H9 (cell line): ENCODE measurements around the gene ABCF2. TPM values are rescaled to one million over a fixed set of nuclear protein-coding genes. Genes with fewer than 3 reads are reported as not detected.

Experiments used
- DNase-seq: peaks from one replicate; pipeline ENCODE4 v3.0.0-alpha.2; 2017
- H2AFZ ChIP-seq: one replicate; pipeline ENCODE4 v1.6.1; 2013; ENCODE audit warnings: mild to moderate bottlenecking, low read length, control low read depth, moderate library complexity
- H2AK5ac ChIP-seq: 2 replicates; pipeline ENCODE4 v1.6.1; 2013; ENCODE audit warnings: low read length, control low read depth, mixed read lengths; ENCODE audit not compliant: insufficient read length
- H2BK120ac ChIP-seq: one replicate; pipeline ENCODE4 v1.6.1; 2013; ENCODE audit warnings: low read depth, mild to moderate bottlenecking, low read length, control low read depth, inconsistent platforms; ENCODE audit not compliant: poor library complexity, severe bottlenecking
- H2BK12ac ChIP-seq: 2 replicates; pipeline ENCODE4 v1.6.1; 2013; ENCODE audit warnings: low read length, control low read depth, mixed read lengths, low read depth; ENCODE audit not compliant: insufficient read length
- H2BK15ac ChIP-seq: 2 replicates; pipeline ENCODE4 v1.6.1; 2013; ENCODE audit warnings: low read depth, low read length, control low read depth
- H2BK20ac ChIP-seq: one replicate; pipeline ENCODE4 v1.6.1; 2013; ENCODE audit warnings: low read depth, mild to moderate bottlenecking, low read length, control low read depth, inconsistent platforms; ENCODE audit not compliant: poor library complexity, severe bottlenecking
- H2BK5ac ChIP-seq: 2 replicates; pipeline ENCODE4 v1.6.1; 2013; ENCODE audit warnings: low read length, control low read depth, mixed read lengths; ENCODE audit not compliant: insufficient read length
- H3K14ac ChIP-seq: 2 replicates; pipeline ENCODE4 v1.6.1; 2013; ENCODE audit warnings: low read length, control low read depth; ENCODE audit not compliant: insufficient read depth
- H3K18ac ChIP-seq: 2 replicates; pipeline ENCODE4 v1.6.1; 2013; ENCODE audit warnings: low read depth, mild to moderate bottlenecking, mixed read lengths, low read length, control low read depth; ENCODE audit not compliant: insufficient read length
- H3K23ac ChIP-seq: 2 replicates; pipeline ENCODE4 v1.6.1; 2013; ENCODE audit warnings: low read length, control low read depth, mixed read lengths, low read depth; ENCODE audit not compliant: insufficient read length
- H3K23me2 ChIP-seq: 2 replicates; pipeline ENCODE4 v1.6.1; 2013; ENCODE audit warnings: low read depth, mild to moderate bottlenecking, mixed read lengths, low read length, control low read depth; ENCODE audit not compliant: insufficient read length, poor library complexity, severe bottlenecking
- H3K27ac ChIP-seq: 2 replicates; pipeline ENCODE4 v1.5.1; 2013; ENCODE audit warnings: low read length, control low read depth, mixed read lengths, low read depth; ENCODE audit not compliant: insufficient read length
- H3K27me3 ChIP-seq: 2 replicates; pipeline ENCODE4 v1.6.1; 2013; ENCODE audit warnings: low read length, control low read depth, inconsistent platforms; ENCODE audit not compliant: insufficient read depth
- H3K4ac ChIP-seq: 2 replicates; pipeline ENCODE4 v1.6.1; 2013; ENCODE audit warnings: low read depth, mild to moderate bottlenecking, control low read depth, inconsistent platforms, low read length, moderate library complexity
- H3K4me1 ChIP-seq: 2 replicates; pipeline ENCODE4 v1.6.1; 2013; ENCODE audit warnings: low read length, control low read depth, inconsistent platforms; ENCODE audit not compliant: insufficient read depth
- H3K4me2 ChIP-seq: 2 replicates; pipeline ENCODE4 v1.6.1; 2013; ENCODE audit warnings: low read length, control low read depth, mixed read lengths; ENCODE audit not compliant: insufficient read length, insufficient read depth
- H3K56ac ChIP-seq: 2 replicates; pipeline ENCODE4 v1.6.1; 2013; ENCODE audit warnings: low read depth, mild to moderate bottlenecking, mixed read lengths, low read length, control low read depth; ENCODE audit not compliant: insufficient read length
- H3K79me1 ChIP-seq: 2 replicates; pipeline ENCODE4 v1.6.1; 2013; ENCODE audit warnings: low read depth, mild to moderate bottlenecking, moderate library complexity, low read length, control low read depth, inconsistent platforms; ENCODE audit not compliant: insufficient read depth, poor library complexity, severe bottlenecking
- H3K79me2 ChIP-seq: 2 replicates; pipeline ENCODE4 v1.6.1; 2013; ENCODE audit warnings: low read length, control low read depth, inconsistent platforms; ENCODE audit not compliant: insufficient read depth
- H3K9ac ChIP-seq: 2 replicates; pipeline ENCODE4 v1.6.1; 2013; ENCODE audit warnings: low read length, control low read depth, mixed read lengths; ENCODE audit not compliant: insufficient read length; ENCODE audit errors: extremely low read depth
- H3K9me3 ChIP-seq: one replicate; pipeline ENCODE4 v1.6.1; 2013; ENCODE audit warnings: low read depth, low read length, inconsistent platforms; ENCODE audit not compliant: control insufficient read depth
- H3T11ph ChIP-seq: one replicate; pipeline ENCODE4 v1.6.1; 2013; ENCODE audit warnings: mild to moderate bottlenecking, low read length, control low read depth, inconsistent platforms
- H4K20me1 ChIP-seq: one replicate; pipeline ENCODE4 v1.6.1; 2013; ENCODE audit not compliant: control insufficient read depth, insufficient read length, insufficient read depth
- H4K5ac ChIP-seq: 2 replicates; pipeline ENCODE4 v1.6.1; 2013; ENCODE audit warnings: low read depth, mild to moderate bottlenecking, mixed read lengths, low read length, control low read depth; ENCODE audit not compliant: insufficient read length
- H4K8ac ChIP-seq: replicated peaks from 2 replicates; pipeline ENCODE4 v1.6.1; 2013; ENCODE audit warnings: low read length, control low read depth, mixed read lengths, low read depth; ENCODE audit not compliant: insufficient read length
- H4K91ac ChIP-seq: 2 replicates; pipeline ENCODE4 v1.6.1; 2013; ENCODE audit warnings: low read depth, mild to moderate bottlenecking, moderate library complexity, mixed read lengths, low read length, control low read depth; ENCODE audit not compliant: insufficient read length
- H3K27ac Mint-ChIP-seq, 3 experiments: 2 replicates in 2 of 3; 3 replicates in 1 of 3; pipeline ENCODE4 v1.8.0; 2020 to 2021; ENCODE audit warnings: mixed read lengths in 3 of 3, mild to moderate bottlenecking in 1 of 3, moderate library complexity in 1 of 3
- H3K27me3 Mint-ChIP-seq: 2 replicates; pipeline ENCODE4 v1.8.0; 2021; ENCODE audit warnings: low read depth, mild to moderate bottlenecking, moderate library complexity, mixed read lengths
- H3K36me3 Mint-ChIP-seq, 3 experiments: 2 replicates in 2 of 3; 3 replicates in 1 of 3; pipeline ENCODE4 v1.8.0; 2020 to 2021; ENCODE audit warnings: low read depth in 3 of 3, mixed read lengths in 3 of 3; ENCODE audit not compliant: insufficient read depth in 1 of 3
- H3K4me1 Mint-ChIP-seq, 2 experiments: 2 replicates each; pipeline ENCODE4 v1.8.0; 2020; ENCODE audit warnings: mixed read lengths in 2 of 2
- H3K4me3 Mint-ChIP-seq, 2 experiments: 2 replicates in 1 of 2; 3 replicates in 1 of 2; pipeline ENCODE4 v1.8.0; 2020 to 2021; ENCODE audit warnings: mild to moderate bottlenecking in 2 of 2, mixed read lengths in 2 of 2, moderate library complexity in 1 of 2
- H3K9me3 Mint-ChIP-seq, 2 experiments: 2 replicates in 1 of 2; 3 replicates in 1 of 2; pipeline ENCODE4 v1.8.0; 2020; ENCODE audit warnings: mild to moderate bottlenecking in 2 of 2, mixed read lengths in 2 of 2, moderate library complexity in 1 of 2
- WGBS: extraction: QIAGEN DNeasy Blood & Tissue Kit; methylation state at CpG from one replicate; pipeline ENCODE4 v1.1.7; 2013; ENCODE audit warnings: missing lambda C conversion rate, low lambda C conversion rate, mixed read lengths; ENCODE audit not compliant: insufficient read length; ENCODE audit errors: extremely low coverage; 5-methylcytosine and 5-hydroxymethylcytosine counted together
- total RNA-seq: library from RNA; stranded (reverse); gene quantifications from 2 replicates; pipeline ENCODE4 v1.2.1, GENCODE V29; 2021
- TF ChIP-seq, protein P1 (sequence below): fragments of 200-600 bp; sonication (generic); conservative IDR thresholded peaks from 3 replicates; pipeline ENCODE4 v1.8.0; 2021; ENCODE audit warnings: antibody characterized with exemption, mild to moderate bottlenecking

The ABCF2 gene
- total RNA-seq, 1 experiment from 2014 or later, result 70.1 TPM

GRCh38 chr7:151272405-151272804, 45.4 kb upstream of the ABCF2 start:
- H3K23ac ChIP-seq, result no peak overlapping the region
- no peak overlapping the region for H4K5ac ChIP-seq
- H2BK5ac ChIP-seq, result no peak overlapping the region
- H2BK15ac ChIP-seq, result no peak overlapping the region
- H2BK12ac ChIP-seq, result no peak overlapping the region
- no peak overlapping the region for H2AK5ac ChIP-seq
- H3K36me3 Mint-ChIP-seq, result no peaks in the 10 kb centered on the region
- no peak overlapping the region for H3K27ac ChIP-seq
- no peak overlapping the region for H4K91ac ChIP-seq
- no peaks in the 10 kb centered on the region; the same call in 1 of the 2 replicates for H3K27me3 ChIP-seq
- H4K8ac ChIP-seq, result no peak overlapping the region
- no peaks in the 10 kb centered on the region for H3K4me1 ChIP-seq
- no peak overlapping the region for H3K4me3 Mint-ChIP-seq
- no peaks in the 10 kb centered on the region for H4K20me1 ChIP-seq
- no peaks in the 10 kb centered on the region for H3K23me2 ChIP-seq
- no peak overlapping the region for H3T11ph ChIP-seq
- TF ChIP-seq, protein P1, sequence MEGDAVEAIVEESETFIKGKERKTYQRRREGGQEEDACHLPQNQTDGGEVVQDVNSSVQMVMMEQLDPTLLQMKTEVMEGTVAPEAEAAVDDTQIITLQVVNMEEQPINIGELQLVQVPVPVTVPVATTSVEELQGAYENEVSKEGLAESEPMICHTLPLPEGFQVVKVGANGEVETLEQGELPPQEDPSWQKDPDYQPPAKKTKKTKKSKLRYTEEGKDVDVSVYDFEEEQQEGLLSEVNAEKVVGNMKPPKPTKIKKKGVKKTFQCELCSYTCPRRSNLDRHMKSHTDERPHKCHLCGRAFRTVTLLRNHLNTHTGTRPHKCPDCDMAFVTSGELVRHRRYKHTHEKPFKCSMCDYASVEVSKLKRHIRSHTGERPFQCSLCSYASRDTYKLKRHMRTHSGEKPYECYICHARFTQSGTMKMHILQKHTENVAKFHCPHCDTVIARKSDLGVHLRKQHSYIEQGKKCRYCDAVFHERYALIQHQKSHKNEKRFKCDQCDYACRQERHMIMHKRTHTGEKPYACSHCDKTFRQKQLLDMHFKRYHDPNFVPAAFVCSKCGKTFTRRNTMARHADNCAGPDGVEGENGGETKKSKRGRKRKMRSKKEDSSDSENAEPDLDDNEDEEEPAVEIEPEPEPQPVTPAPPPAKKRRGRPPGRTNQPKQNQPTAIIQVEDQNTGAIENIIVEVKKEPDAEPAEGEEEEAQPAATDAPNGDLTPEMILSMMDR, result no peak
- no peaks in the 10 kb centered on the region for H3K9me3 Mint-ChIP-seq
- no peak overlapping the region for H3K14ac ChIP-seq
- H3K79me1 ChIP-seq, result no peaks in the 10 kb centered on the region
- no peak overlapping the region for H2AFZ ChIP-seq
- no peak overlapping the region for H3K4me2 ChIP-seq
- H3K4me1 Mint-ChIP-seq, result peaks cover 4 to 17% of the 10 kb centered on the region in 2 experiments
- no peak overlapping the region for H3K56ac ChIP-seq
- H3K27ac Mint-ChIP-seq, result no peak overlapping the region
- H2BK20ac ChIP-seq, result no peak overlapping the region
- no peaks in the 10 kb centered on the region for H3K9me3 ChIP-seq
- H3K9ac ChIP-seq, result no peak overlapping the region
- no peak for DNase-seq
- H2BK120ac ChIP-seq, result no peak overlapping the region
- no peak overlapping the region for H3K4ac ChIP-seq
- no peaks in the 10 kb centered on the region for H3K79me2 ChIP-seq
- peaks cover 49% of the 10 kb centered on the region for H3K27me3 Mint-ChIP-seq
- WGBS, result no CpG with 5 or more reads among the region's 10 CpGs
- H3K18ac ChIP-seq, result no peak overlapping the region
